ENCODE results near the gene COPS3.

The COPS3 gene

GRCh38 chr17:17237026-17237799 is 43.8 kb downstream of the COPS3 start, which contains the start of gene FLCN:
Gene FLCN, minus strand, starts transcription at chr17:17237168. Its CDS starts 9,031 bp downstream, at chr17:17228137.
- H3K4me3 Mint-ChIP-seq = peak within 1 kb of the TSS; percentile 96
- H3K27ac Mint-ChIP-seq = peak within 1 kb of the TSS; percentile 99
- H3K36me3 Mint-ChIP-seq (ENCODE audit: low read depth) = peaks cover 2% of the 10 kb centered on the region
- H3K27me3 Mint-ChIP-seq = no peaks in the 10 kb centered on the region
- no peaks in the 10 kb centered on the region for H3K9me3 Mint-ChIP-seq
- peaks cover 45% of the 10 kb centered on the region for H3K4me1 Mint-ChIP-seq (ENCODE audit: low read depth)

GRCh38 chr17:17236295-17237025 is 44.6 kb downstream of the COPS3 start:
- peaks cover 45% of the 10 kb centered on the region for H3K4me1 Mint-ChIP-seq (ENCODE audit: low read depth)
- peak overlapping the region; percentile 99 for H3K27ac Mint-ChIP-seq
- H3K4me3 Mint-ChIP-seq = peak overlapping the region; percentile 96
- H3K36me3 Mint-ChIP-seq (ENCODE audit: low read depth) = peaks cover 9% of the 10 kb centered on the region
- H3K27me3 Mint-ChIP-seq = no peaks in the 10 kb centered on the region
- H3K9me3 Mint-ChIP-seq = no peaks in the 10 kb centered on the region

GRCh38 chr17:17235212-17236174 is 45.6 kb downstream of the COPS3 start:
- Mint-ChIP-seq H3K27ac (peak overlapping the region; percentile 74), H3K27me3 (no peaks in the 10 kb centered on the region), H3K4me3 (peak overlapping the region; percentile 96), H3K9me3 (no peaks in the 10 kb centered on the region), H3K4me1 (ENCODE audit: low read depth) (peaks cover 45% of the 10 kb centered on the region), H3K36me3 (ENCODE audit: low read depth) (peaks cover 9% of the 10 kb centered on the region)

- peaks cover 18% of the 10 kb centered on the region for H3K4me1 Mint-ChIP-seq (ENCODE audit: low read depth)
- no peak overlapping the region for H3K4me3 Mint-ChIP-seq
- H3K27ac Mint-ChIP-seq = no peak overlapping the region
- no peaks in the 10 kb centered on the region for H3K9me3 Mint-ChIP-seq
- H3K36me3 Mint-ChIP-seq (ENCODE audit: low read depth) = peaks cover 13% of the 10 kb centered on the region
- no peaks in the 10 kb centered on the region for H3K27me3 Mint-ChIP-seq
These were observed 48.8 kb downstream of the COPS3 start for GRCh38 chr17:17232303-17232621.

GRCh38 chr17:17231621-17232302 is 49.3 kb downstream of the COPS3 start:
- H3K9me3 Mint-ChIP-seq = no peaks in the 10 kb centered on the region
- peaks cover 13% of the 10 kb centered on the region for H3K36me3 Mint-ChIP-seq (ENCODE audit: low read depth)
- peaks cover 16% of the 10 kb centered on the region for H3K4me1 Mint-ChIP-seq (ENCODE audit: low read depth)
- H3K27ac Mint-ChIP-seq = no peak overlapping the region
- no peaks in the 10 kb centered on the region for H3K27me3 Mint-ChIP-seq
- no peak overlapping the region for H3K4me3 Mint-ChIP-seq

- Mint-ChIP-seq H3K9me3 (no peaks in the 10 kb centered on the region), H3K27ac (no peak overlapping the region), H3K27me3 (no peaks in the 10 kb centered on the region), H3K36me3 (ENCODE audit: low read depth) (peaks cover 23% of the 10 kb centered on the region), H3K4me3 (no peak overlapping the region), H3K4me1 (ENCODE audit: low read depth) (no peaks in the 10 kb centered on the region)
These were observed 51.3 kb downstream of the COPS3 start for GRCh38 chr17:17229416-17230384.

GRCh38 chr17:17228521-17229279 is 52.3 kb downstream of the COPS3 start:
- Mint-ChIP-seq H3K27me3 (no peaks in the 10 kb centered on the region), H3K36me3 (ENCODE audit: low read depth) (peaks cover 30% of the 10 kb centered on the region), H3K4me1 (ENCODE audit: low read depth) (no peaks in the 10 kb centered on the region), H3K27ac (no peak overlapping the region), H3K9me3 (no peaks in the 10 kb centered on the region), H3K4me3 (no peak overlapping the region)

GRCh38 chr17:17227608-17228520 is 53.2 kb downstream of the COPS3 start:
- Mint-ChIP-seq H3K36me3 (ENCODE audit: low read depth) (peaks cover 36% of the 10 kb centered on the region), H3K4me3 (no peak overlapping the region), H3K9me3 (no peaks in the 10 kb centered on the region), H3K27me3 (no peaks in the 10 kb centered on the region), H3K27ac (no peak overlapping the region), H3K4me1 (ENCODE audit: low read depth) (no peaks in the 10 kb centered on the region)

GRCh38 chr17:17226451-17227265 is 54.4 kb downstream of the COPS3 start:
- no peaks in the 10 kb centered on the region for H3K4me1 Mint-ChIP-seq (ENCODE audit: low read depth)
- no peak overlapping the region for H3K27ac Mint-ChIP-seq
- H3K4me3 Mint-ChIP-seq = no peak overlapping the region
- H3K9me3 Mint-ChIP-seq = no peaks in the 10 kb centered on the region
- peaks cover 32% of the 10 kb centered on the region for H3K36me3 Mint-ChIP-seq (ENCODE audit: low read depth)
- H3K27me3 Mint-ChIP-seq = no peaks in the 10 kb centered on the region

- Mint-ChIP-seq H3K9me3 (no peaks in the 10 kb centered on the region), H3K27me3 (no peaks in the 10 kb centered on the region), H3K27ac (no peak overlapping the region), H3K36me3 (ENCODE audit: low read depth) (peaks cover 31% of the 10 kb centered on the region), H3K4me3 (no peak overlapping the region), H3K4me1 (ENCODE audit: low read depth) (no peaks in the 10 kb centered on the region)
These were observed 55.1 kb downstream of the COPS3 start for GRCh38 chr17:17225901-17226300.

- Mint-ChIP-seq H3K4me1 (ENCODE audit: low read depth) (no peaks in the 10 kb centered on the region), H3K4me3 (no peak overlapping the region), H3K9me3 (no peaks in the 10 kb centered on the region), H3K27ac (no peak overlapping the region), H3K36me3 (ENCODE audit: low read depth) (peaks cover 35% of the 10 kb centered on the region), H3K27me3 (no peaks in the 10 kb centered on the region)
These were observed 56.9 kb downstream of the COPS3 start for GRCh38 chr17:17224137-17224536.
